HG03045 (cell line): ENCODE data around the gene RGL4.
A peak's percentile ranks its signal among the peaks of the same experiment; 100 is the strongest.

ENCODE experiments used
- ATAC-seq: cut with Tn5 transposase; IDR thresholded peaks from one replicate; pipeline ENCODE4 v1.9.1; 2021; ENCODE audit warnings: mild to moderate bottlenecking, moderate library complexity; ENCODE audit not compliant: unreplicated experiment

Gene RGL4

DNA sequence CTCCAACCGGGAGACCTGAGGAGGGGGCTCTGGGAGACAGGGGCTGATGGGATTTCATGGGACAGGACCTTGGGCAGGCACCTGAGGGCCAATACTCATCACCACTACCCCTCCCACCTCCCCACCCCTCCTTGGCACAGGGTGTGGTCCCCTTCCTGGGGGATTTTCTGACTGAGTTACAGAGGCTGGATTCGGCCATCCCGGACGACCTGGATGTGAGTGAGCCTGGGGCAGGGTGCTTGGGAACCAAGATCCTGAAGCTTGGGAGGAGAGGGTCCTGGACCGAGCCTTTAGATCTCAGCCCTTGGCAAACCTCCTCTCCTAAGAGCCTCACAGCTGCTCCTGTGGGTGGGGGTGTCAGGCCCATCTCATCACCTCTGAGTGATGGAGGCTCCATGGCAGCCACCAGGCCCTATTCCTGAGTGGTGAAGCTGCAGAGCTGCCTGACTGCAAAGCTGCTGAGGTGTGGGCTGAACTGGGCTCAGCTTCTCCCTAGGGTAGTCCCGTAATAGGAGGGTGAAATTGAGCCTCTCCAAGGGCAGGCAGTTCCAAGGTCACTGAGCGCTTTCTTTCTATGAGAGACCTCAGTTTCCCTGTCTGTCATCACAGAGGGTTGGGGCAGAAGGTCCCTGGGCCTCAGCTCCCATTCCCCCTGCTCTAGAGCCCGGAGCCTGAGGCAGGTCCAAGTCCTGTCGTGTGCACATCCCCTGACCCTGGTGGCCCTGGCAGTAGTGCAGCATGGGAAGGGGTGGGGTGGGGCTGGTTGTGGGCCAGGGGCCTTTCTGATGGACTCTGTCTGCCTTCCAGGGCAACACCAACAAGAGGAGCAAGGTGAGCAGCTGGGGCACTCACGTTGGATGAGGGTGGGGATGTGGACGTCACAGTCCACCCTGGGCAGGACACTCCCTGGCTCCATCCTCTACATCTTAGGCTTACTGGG is 6.5 kb downstream of the RGL4 start:
- ATAC-seq, result no peak

- ATAC-seq, result no peak
Measured at GRCh38 chr22:23698094-23698493, 7.3 kb downstream of the RGL4 start.

GRCh38 chr22:23698673-23699235 is 7.9 kb downstream of the RGL4 start:
- ATAC-seq, result no peak

GRCh38 chr22:23700706-23701105 is 9.9 kb downstream of the RGL4 start:
- no peak for ATAC-seq

DNA sequence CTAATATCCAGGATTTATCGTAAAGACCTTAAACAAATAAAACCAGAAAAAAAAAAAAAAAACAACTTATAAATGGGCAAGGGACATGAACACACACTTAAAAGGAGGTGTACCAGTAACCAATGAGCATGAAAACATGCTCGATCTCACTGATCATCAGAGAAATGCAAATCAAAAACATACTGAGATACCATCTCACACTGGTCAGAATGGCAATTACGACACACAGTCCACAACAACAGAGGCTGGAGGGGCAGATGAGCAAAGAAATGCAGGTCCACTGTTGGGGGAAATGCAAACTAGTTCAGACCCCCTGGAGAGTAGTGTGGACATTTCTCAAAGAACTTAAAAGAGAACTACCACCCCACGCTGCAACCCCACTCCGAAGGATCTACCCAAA is 13.2 kb downstream of the RGL4 start:
- no peak for ATAC-seq

DNA sequence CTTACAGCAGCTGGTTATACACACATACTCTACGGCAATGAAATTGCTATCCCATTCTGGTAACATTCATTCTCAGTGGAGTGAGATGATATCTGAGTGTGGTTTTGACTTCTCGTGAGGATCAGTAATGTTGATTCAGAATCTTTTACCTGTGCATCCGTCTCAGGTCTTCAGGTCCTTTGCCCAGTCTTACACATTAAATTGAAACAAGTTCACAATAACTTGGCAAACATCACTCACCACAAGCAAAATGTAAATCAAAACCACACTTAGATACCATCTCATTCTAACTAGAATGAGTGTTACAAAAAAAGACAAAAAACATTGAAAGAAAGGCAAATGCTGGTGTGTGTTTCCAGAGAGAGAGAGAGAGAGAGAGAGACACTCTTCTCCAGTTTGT is 14.0 kb downstream of the RGL4 start:
- no peak for ATAC-seq

GRCh38 chr22:23705358-23705757 is 14.5 kb downstream of the RGL4 start:
- ATAC-seq, result no peak

DNA sequence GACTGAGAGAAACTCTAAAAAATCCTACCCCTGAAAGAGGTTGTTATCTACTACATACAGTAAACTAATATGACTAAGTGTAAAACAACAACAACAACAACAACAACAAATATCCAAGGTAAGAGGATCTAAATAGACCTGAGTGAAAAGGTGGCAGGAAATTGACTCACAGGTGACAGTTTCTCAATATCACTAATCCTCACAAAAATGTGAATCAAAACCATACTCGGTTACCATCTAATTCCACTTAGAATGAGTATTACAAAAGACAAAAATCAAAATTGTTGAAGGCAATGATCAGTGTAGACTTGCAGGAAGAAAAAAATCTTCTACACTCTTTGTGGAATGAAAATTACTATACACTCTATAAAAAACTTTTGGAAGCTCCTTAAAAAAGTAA is 17.5 kb downstream of the RGL4 start:
- no peak for ATAC-seq

GRCh38 chr22:23709107-23709506 is 18.3 kb downstream of the RGL4 start:
- no peak for ATAC-seq

GRCh38 chr22:23712256-23712655 is 21.4 kb downstream of the RGL4 start:
- ATAC-seq, result no peak

DNA sequence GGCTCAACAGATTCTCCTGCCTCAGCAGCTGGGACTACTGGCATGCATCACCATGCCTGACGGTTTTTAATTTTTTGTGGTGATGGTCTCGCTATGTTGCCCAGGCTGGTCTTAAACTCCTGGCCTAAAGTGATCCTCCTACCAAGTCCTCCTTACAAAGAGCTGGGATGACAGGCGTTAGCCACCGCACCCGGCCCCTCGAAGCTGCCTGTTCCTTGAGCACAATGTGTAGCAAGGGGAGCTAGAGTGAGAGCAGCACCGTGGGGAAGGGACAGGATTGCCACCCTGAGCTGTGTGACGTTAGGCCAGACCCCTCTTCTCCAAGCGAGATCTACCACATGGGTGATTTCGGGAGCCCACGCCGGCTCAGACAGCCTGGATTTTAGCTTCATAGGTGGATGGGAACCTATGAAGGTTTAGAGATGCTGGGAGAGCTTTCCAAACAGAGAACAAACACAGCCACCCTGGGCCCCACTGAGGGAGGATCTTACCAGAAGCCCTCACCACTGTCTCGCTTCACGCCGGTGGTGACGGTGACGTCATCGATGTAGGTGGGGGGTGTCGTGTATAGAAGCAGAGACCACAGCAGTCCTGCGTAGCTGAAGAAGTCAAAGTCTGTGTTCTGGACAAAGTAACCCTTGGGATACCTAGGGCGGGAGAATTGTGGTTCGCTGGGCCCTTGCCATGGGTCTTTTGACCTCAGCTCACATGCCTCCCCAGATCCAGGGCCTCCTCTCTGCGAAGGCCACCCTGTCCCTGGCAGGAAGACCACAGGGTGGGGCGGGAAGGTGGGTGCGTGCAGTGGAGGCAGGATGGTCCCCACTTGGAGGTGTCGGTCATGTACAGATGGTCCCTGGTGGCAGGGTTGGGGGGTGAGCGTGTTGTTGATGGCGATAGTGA is 23.1 kb downstream of the RGL4 start:
- no peak for ATAC-seq

GRCh38 chr22:23714596-23715578 is 24.1 kb downstream of the RGL4 start:
- ATAC-seq, result no peak

DNA sequence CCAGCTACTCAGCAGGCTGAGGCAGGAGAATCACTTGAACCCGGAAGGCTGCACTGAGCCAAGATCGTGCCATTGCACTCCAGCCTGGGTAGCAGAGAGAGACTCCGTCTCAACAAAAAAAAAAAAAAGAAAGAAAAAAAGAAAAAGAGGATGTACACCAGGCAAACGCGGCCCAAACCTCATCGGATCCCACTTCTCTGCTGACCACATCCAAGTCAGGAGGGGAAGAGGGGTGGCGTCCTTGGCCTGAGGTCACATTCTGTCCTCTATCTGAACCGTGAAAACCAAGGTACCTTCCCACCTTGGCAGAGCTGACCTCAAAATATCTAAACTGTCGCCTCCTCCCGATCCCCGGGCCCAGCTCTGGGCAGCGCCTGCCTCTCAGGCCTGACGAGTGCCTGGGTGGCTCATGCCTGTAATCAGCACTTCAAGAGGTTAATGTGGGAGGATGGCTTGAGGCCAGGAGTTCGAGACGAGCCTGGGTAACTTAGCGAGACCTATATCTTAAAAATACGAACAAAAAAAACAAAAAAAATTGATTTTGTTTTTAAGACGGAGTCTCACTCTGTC is 25.1 kb downstream of the RGL4 start:
- ATAC-seq, result no peak

DNA sequence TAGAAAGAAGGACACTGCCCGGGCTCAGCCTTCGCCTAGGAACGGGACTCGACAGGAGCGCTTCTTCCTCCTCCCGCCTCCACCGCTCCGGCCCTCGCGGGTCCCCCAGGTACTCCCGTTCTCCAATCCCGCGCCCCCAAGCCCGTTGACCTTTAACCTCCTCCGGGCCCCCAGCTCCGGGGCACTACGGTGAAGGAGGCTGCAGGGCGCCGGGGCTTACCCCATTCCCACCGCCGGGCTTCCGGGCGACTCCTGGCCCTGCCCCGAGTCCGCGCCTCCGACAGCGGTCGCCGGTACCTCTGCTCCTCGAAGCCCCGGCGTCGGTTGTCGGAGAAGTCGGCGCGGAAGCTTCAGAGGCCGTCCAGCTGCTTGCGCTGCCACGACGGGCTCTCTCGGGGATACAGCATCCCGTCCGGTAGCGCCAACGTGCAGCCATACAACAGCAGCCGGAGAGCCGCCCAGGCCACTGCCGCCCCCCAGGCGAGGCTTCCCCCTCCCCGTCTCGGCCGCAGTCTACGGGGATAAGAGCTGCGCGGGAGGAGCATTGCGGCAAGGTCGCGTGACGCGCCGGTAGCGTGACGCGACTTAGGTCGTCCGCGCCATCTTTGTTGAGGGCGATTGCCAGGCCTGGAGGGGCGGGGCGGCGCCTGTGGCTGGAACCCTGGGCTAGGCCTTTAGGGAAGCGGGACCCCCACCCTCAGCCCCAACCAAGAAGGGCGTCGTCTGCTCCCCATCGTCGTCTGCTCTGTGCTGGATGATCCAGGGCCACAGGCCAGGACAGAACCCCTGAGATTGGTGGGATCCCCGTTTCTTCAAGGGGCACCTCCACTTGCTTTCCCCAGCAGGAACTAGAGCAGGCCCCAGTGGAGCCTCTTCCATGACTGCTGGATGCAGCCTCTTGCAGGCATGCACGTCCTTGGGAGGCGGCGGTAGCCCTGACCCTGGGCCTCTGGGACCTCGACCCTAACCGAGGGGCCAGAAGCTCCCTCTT is 26.3 kb downstream of the RGL4 start:
- ATAC-seq, result peak; percentile 77

GRCh38 chr22:23718371-23719165 is 27.8 kb downstream of the RGL4 start:
- no peak for ATAC-seq

DNA sequence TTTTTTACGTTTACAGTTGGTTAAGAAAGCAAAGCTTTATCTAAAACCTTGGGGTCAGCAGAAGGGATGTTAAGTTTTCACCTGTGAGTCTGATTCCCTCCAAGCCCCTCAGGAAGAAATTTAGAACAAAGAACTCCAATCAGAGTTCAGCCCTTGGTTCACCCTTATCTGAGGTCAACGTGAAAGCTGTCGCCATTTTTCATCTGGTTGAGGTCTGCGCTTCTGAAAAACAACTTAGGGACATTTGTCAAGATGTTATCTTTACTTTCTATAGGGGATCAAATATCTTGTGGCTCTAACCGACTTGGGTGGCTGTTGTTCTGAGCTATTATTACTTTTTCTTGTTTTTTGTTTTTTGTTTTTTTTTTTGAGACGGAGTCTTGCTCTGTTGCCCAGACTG is 30.0 kb downstream of the RGL4 start:
- no peak for ATAC-seq

DNA sequence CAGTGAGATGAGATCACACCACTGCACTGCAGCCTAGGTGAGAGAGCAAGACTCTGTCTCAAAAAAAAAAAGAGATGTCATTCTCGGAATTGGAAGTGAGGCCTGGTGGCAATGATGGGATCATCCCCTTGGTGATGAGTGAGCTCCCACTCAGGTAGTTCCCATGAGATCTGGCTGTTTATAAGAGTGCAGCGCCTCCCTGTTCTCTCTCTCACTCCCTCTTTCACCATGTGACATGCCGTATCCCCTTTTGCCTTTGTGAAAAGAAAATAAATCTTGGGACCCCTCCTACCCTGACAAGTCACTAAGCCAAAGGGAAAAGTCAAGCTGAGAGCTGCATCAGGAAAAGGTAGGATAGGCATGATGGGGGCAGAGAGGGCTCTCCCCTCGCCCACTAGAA is 31.3 kb downstream of the RGL4 start:
- ATAC-seq, result no peak

- ATAC-seq, result no peak
Measured at GRCh38 chr22:23722724-23723123, 31.9 kb downstream of the RGL4 start.
